Neural crest cell (in vitro differentiated cells): ENCODE measurements around the gene RERE. TPM values are rescaled to one million over a fixed set of nuclear protein-coding genes. Genes with fewer than 3 reads are reported as not detected.

Source experiments
- DNase-seq: peaks from one replicate; pipeline ENCODE4 v3.0.0; 2021; ENCODE audit warnings: low read depth, mixed read lengths, low spot score
- H3K27ac Mint-ChIP-seq: one replicate; pipeline ENCODE4 v1.8.0; 2021; ENCODE audit warnings: mild to moderate bottlenecking, mixed read lengths; ENCODE audit not compliant: unreplicated experiment
- H3K27me3 Mint-ChIP-seq: 2 replicates; pipeline ENCODE4 v1.8.0; 2021; ENCODE audit warnings: low read depth, mild to moderate bottlenecking, mixed read lengths
- H3K36me3 Mint-ChIP-seq: 2 replicates; pipeline ENCODE4 v1.8.0; 2021; ENCODE audit warnings: low read depth, mild to moderate bottlenecking, mixed read lengths
- H3K4me1 Mint-ChIP-seq: 2 replicates; pipeline ENCODE4 v1.8.0; 2021; ENCODE audit warnings: mixed read lengths
- H3K4me3 Mint-ChIP-seq: one replicate; pipeline ENCODE4 v1.8.0; 2021; ENCODE audit warnings: mild to moderate bottlenecking, mixed read lengths
- H3K9me3 Mint-ChIP-seq: 2 replicates; pipeline ENCODE4 v1.8.0; 2021; ENCODE audit warnings: mixed read lengths
- CTCF ChIP-seq: fragments of 200-600 bp; sonication (generic); conservative IDR thresholded peaks from 2 replicates; pipeline ENCODE4 v1.5.0; 2021; ENCODE audit warnings: antibody characterized with exemption, mild to moderate bottlenecking
- total RNA-seq: library from RNA; stranded (reverse); gene quantifications from 2 replicates; pipeline ENCODE4 v1.2.1, GENCODE V29; 2021

Gene RERE
- total RNA-seq, 1 donor from 2014 or later: 122 TPM

- no peaks in the 10 kb centered on the region for H3K9me3 Mint-ChIP-seq
- H3K4me3 Mint-ChIP-seq: no peak overlapping the region
- H3K36me3 Mint-ChIP-seq: peaks cover 17% of the 10 kb centered on the region
- no peaks in the 10 kb centered on the region for H3K27me3 Mint-ChIP-seq
- H3K27ac Mint-ChIP-seq: no peak overlapping the region
- TF ChIP-seq CTCF: no peak
- no peak for DNase-seq
- H3K4me1 Mint-ChIP-seq: peaks cover 32% of the 10 kb centered on the region
Measured at GRCh38 chr1:8404460-8405370, 412.7 kb downstream of the RERE start.

- H3K27ac Mint-ChIP-seq: no peak overlapping the region
Measured at GRCh38 chr1:8402109-8402710, 415.2 kb downstream of the RERE start.

GRCh38 chr1:8398677-8399076 lies 418.8 kb downstream of the RERE start:
- Mint-ChIP-seq H3K4me1 (peaks cover 38% of the 10 kb centered on the region), H3K4me3 (no peak overlapping the region), H3K27ac (no peak overlapping the region), H3K36me3 (peaks cover 8% of the 10 kb centered on the region), H3K9me3 (no peaks in the 10 kb centered on the region), H3K27me3 (no peaks in the 10 kb centered on the region)
- no peak for DNase-seq
- peak; percentile 44 for TF ChIP-seq CTCF

More at GRCh38 chr1:8402109-8402710, 415.2 kb downstream of the RERE start:
- Mint-ChIP-seq H3K27me3 (no peaks in the 10 kb centered on the region), H3K4me3 (no peak overlapping the region), H3K9me3 (no peaks in the 10 kb centered on the region), H3K36me3 (peaks cover 19% of the 10 kb centered on the region), H3K4me1 (peaks cover 21% of the 10 kb centered on the region)
- TF ChIP-seq CTCF: no peak
- no peak for DNase-seq

- H3K9me3 Mint-ChIP-seq: no peaks in the 10 kb centered on the region
- H3K4me1 Mint-ChIP-seq: peaks cover 38% of the 10 kb centered on the region
- H3K27me3 Mint-ChIP-seq: no peaks in the 10 kb centered on the region
- no peak for TF ChIP-seq CTCF
- no peak overlapping the region for H3K27ac Mint-ChIP-seq
- no peak for DNase-seq
- H3K4me3 Mint-ChIP-seq: no peak overlapping the region
- H3K36me3 Mint-ChIP-seq: peaks cover 10% of the 10 kb centered on the region
Measured at GRCh38 chr1:8398086-8398485, 419.4 kb downstream of the RERE start.

- H3K36me3 Mint-ChIP-seq: peaks cover 12% of the 10 kb centered on the region
- H3K9me3 Mint-ChIP-seq: no peaks in the 10 kb centered on the region
- TF ChIP-seq CTCF: no peak
- DNase-seq: no peak
- H3K27ac Mint-ChIP-seq: no peak overlapping the region
- H3K4me1 Mint-ChIP-seq: peaks cover 39% of the 10 kb centered on the region
- no peaks in the 10 kb centered on the region for H3K27me3 Mint-ChIP-seq
- H3K4me3 Mint-ChIP-seq: no peak overlapping the region
Measured at GRCh38 chr1:8397511-8397910, 419.9 kb downstream of the RERE start.
